Embryonic facial prominence (tissue), 1 donor: ENCODE results near the gene ANKRD23.
"Not testable (repeated sequence)": the region's sequence is repeated elsewhere in the genome, so short reads cannot be mapped to it uniquely, and the experiment has no call there.

Experiments
- DNase-seq: peaks from one replicate; pipeline ENCODE4 v3.0.0-alpha.2; 2016; ENCODE audit errors: extremely low spot score

The ANKRD23 gene

DNA sequence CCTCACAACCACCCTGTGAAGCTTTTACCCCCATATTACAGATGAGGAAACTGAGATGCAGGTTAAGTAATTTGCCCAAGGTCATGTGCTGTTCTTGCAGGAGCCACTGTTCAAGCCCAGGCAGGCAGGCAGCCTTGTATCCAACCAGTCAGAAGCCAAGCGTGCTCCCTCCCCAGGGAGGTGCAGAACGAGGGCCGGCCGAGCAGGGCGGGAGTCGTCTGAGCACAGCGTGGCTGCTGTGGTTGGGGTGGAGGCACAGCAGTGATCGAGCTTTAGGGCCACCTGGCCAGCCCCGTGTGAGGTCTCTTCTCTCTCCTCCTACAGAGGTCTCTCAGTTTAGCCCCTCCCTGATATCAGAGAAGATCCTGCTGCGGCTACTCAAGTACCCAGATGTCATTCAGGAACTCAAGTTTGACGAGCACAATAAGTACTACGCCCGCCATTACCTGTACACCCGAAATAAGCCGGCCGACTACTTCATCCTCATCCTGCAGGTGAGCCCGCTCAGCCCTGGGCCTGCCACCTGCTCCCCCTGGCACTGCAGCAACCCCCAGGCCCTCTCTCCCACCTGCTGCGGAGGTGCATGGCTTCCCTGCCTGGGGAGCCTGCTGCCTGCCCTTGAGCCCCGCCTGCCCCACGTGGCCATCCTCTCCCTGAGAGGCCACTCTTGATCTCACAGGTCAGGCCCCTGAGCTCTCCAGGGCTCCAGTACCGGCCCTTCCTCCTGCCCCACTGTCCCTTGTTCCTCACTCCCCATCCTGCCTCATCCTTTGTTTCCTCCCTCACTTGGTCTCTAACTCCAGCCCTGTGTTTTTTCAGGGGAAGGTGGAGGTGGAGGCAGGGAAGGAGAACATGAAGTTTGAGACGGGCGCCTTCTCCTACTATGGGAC, 44.8 kb downstream of the ANKRD23 start:
- DNase-seq, result no peak

DNA sequence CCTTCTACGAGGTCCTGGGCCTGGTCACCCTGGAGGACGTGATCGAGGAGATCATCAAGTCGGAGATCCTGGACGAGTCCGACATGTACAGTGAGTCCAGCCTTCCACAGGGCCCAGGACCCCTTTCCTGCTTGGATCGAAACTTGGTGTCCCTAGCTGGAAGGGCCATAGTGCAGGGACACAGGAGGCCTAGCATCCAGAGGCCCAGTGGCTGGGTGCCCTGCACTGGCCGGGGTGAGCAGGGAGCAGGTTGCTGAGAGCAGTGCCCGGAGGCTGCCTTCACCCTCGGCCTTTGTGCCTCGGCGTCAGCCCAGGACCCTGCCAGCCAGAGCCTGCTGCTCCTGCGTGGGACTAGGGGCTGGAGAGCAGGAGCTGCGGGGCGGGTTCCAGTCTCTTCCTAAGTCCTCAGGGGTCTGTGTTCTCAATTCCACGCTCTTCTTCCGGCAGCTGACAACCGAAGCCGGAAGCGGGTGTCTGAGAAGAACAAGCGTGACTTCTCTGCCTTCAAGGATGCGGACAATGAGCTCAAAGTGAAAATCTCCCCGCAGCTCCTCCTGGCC, 46.7 kb downstream of the ANKRD23 start:
- no peak for DNase-seq

DNA sequence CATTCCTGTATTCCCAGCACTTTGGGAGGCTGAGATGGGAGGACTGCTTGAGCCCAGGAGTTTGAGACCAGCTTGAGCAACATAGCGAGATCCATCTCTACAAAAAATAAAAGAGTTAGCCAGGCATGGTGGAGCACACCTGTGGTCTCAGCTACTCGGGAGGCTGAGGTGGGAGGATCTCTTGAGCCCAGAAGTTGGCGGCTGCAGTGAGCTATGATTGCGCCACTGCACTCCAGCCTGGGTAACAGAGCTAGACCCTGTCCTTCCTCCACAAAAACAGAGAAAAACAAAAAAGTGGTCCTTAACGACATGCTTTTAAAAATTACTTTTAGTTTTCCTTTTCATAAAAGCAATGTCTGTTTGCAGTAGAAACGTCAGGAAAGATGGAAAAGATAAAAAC, 47.3 kb downstream of the ANKRD23 start:
- DNase-seq, result not testable (repeated sequence)

DNA sequence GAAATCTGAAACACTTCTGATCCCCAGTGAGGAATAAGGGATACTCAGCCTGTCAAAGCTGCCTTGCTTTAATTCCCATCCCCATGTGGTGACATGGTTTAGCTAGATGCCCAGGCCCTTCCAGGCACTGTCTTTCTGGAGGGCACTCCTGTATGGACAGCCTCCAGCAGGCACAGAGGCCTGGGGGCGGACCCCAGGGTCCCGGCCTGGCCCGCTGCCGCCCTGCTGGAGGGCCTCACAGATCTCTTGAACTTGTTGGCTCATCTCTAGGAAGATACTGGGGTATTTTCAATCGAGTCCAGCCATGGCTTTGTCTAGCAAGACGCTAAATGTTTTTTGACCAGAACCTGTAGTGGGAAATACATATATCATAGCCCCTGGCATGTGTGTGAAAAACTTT, 48.7 kb downstream of the ANKRD23 start:
- no peak for DNase-seq

DNA sequence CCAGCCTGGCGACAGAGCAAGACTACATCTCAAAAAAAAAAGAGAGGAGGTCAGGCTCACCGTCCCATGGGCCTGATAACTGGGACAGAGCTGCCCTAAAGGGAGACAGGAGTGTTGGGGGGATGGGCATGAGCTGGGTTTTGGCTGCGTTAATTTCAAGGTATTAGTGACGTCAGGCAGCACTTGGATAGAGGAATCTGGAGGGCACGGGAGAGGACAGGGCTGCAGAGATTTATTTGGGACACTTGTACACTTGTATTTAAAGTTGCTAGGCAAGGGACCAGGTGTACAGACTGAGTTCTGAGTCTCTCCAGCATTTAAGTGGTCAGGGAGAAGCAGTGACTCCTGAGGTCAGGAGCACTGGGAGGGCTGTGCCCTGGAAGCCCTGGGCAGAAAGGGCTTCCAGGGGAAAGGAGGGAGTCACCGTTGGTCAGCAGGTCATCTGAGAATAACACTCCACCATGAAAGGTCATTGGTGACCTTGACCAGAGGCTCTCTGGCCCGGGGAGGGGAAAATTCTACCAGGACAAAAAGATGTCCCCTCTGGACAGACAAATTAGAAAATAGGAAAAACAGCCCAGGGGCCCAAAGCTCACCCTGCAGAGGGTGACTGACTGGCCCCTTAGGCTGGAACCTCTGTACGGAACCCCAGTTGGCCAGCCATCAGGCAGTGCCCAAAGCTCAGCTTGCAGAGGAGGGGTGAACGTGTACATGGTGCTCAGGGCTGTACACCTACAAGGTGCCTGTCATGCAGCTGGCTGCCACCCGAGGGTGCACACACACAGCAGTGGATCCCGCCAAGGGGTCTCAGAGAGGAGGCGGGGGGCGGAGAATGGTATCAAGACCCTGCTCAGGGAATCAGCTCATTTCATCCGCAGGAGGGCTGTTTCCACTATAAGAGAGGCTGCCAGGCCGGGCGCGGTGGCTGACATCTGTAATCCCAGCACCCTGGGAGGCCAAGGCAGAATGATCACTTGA, 50.8 kb downstream of the ANKRD23 start:
- no peak for DNase-seq

DNA sequence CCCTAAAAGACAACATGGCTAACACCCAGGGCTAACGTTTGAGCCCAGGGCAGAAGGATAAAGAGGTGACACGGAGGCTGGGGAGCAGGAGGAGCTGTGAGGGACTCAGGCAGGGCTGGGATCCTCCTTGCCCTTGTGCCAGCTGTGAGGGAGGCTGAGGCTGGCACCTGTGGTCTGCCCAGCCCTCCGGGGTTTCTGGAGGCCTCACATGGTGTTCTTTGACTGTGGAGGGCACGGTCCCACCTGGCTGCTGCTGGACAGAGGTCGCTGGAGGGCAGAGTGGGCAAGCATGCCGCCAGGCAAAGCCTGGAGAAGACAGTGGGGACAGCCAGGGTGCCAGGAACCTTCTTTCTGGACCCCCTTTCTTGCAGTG, 54.6 kb downstream of the ANKRD23 start:
- no peak for DNase-seq

DNA sequence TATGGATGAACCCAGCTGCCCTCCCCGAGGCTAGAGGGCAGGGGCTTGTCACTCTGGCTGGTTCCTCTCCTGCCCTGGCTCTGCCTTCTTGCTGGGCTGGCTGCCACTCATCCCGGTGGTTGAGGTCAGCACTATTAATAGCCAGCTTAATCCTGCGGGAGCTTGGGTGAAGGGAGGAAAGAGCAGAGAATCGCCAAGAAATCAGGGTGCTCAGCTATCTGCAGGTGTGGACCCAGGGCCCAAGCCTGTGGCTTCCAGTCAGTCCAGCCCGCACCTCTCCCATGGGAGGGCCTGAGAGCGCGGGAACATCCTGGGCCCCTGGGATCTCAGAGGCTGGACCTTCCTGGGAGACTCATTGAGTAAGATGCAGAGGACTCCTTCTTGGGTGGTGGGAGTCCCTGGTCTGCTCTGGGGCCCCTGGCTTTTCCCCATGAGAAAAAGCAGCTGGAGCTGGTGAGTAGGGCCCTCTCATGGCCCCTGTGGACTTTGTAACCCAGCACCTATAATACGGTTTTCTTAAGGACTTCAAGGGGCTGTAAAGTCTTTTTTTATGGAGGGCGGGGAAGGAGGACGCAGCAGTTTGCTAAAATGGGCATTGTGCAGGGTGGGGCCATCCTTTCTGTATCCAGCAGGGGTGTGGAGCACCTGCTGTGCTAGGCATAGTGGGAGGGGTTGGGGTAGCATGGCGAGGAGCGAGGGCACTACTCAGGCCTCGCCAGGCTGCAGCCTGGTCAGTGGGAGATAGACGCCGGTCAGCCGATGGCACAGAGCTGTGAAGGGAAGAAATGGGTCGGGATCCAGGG, 55.2 kb downstream of the ANKRD23 start:
- no peak for DNase-seq
